Measurements from ENCODE around the gene KLHL42. TPM values are rescaled to one million over a fixed set of nuclear protein-coding genes. Genes with fewer than 3 reads are reported as not detected.
"Not testable (repeated sequence)": the region's sequence is repeated elsewhere in the genome, so short reads cannot be mapped to it uniquely, and the experiment has no call there.

The KLHL42 gene
- total RNA-seq, 2 donors from 2014 or later, result 30.4 to 53.0 TPM

DNA sequence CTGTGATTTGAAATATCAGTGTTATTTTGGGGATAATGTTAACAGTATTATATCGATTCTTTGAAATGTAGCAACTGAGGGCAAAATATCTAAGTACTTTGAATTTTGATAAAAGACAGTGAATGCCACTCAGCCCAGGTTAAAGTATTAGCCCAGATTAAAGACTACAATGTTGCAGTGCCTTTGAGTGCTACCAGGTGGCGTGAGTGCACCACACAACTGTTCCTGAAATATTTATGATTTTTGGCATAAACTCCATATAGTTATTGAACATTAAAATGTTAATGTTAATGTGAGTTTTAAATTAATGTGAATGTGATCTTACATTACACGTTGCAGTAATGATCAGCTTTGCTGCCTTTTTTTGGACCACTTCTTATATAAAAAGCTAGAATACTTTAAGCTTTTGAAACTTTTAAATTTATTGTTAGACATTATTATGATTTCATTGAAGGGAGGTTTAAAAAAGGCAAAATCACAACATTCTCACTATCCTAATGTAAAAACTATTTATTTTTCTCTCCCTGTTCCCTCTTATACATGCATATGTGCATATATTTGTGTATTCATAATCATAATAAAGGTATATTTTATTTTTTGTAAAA, 46.9 kb upstream of the KLHL42 start:
- H3K4me3 ChIP-seq (ENCODE audit: low read length), result no peak overlapping the region
- TF ChIP-seq CTCF (conservative IDR thresholded peaks at IDR 0.05), result peak; percentile 99
- DNase-seq, result peak; percentile 58
- peaks cover 12% of the 10 kb centered on the region for H3K4me1 Mint-ChIP-seq
- no peak overlapping the region for H3K27ac ChIP-seq (ENCODE audit: low read depth, low read length)
- no peak overlapping the region for H3K4me3 Mint-ChIP-seq
- H3K9me3 Mint-ChIP-seq, result no peaks in the 10 kb centered on the region
- H3K36me3 ChIP-seq (ENCODE audit: control insufficient read depth, insufficient read depth, low read length), result peaks cover 70% of the 10 kb centered on the region
- H3K9me3 ChIP-seq (ENCODE audit: control insufficient read depth, low read length), result no peaks in the 10 kb centered on the region
- H3K27ac Mint-ChIP-seq, result no peak overlapping the region
- H3K36me3 Mint-ChIP-seq (ENCODE audit: low read depth), result peaks cover 60% of the 10 kb centered on the region
- H3K27me3 Mint-ChIP-seq (ENCODE audit: insufficient read depth), result no peaks in the 10 kb centered on the region
- no peaks in the 10 kb centered on the region for H3K4me1 ChIP-seq (ENCODE audit: control insufficient read depth, insufficient read depth, low read length)
- no peak overlapping the region for H3K9ac ChIP-seq (ENCODE audit: extremely low read depth, low read length, poor library complexity, severe bottlenecking)
- H3K27me3 ChIP-seq (ENCODE audit: control insufficient read depth, insufficient read depth, low read length, poor library complexity, severe bottlenecking), result no peaks in the 10 kb centered on the region
- 45% methylated on average over 3 of the region's 3 CpGs; no CpG with 5 or more reads in 1 of the 2 experiments for WGBS, 2 experiments (ENCODE audit: insufficient coverage in 1 of 2, insufficient read length in 1 of 2)

DNA sequence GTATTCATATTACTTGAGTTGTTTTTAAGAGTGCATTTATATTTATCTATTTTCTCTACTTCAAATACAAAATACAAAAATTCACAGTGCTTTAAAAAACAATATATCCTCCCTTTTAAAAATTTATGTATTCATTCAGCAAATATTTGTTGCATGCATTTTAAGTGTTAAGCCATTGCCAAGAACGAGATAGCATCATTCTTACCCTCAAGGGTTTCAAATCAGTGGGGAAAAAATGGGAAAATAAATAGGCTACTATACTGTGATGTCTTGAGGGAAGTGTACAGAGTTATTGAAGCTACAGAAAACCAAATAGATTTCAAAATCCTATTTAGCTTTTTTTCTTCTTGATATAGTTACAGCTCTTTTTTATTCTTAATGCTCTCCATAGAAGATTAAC, 46.2 kb upstream of the KLHL42 start:
- Mint-ChIP-seq H3K36me3 (ENCODE audit: low read depth) (peaks cover 59% of the 10 kb centered on the region), H3K27me3 (ENCODE audit: insufficient read depth) (no peaks in the 10 kb centered on the region), H3K4me3 (no peak overlapping the region), H3K4me1 (peaks cover 6% of the 10 kb centered on the region), H3K27ac (no peak overlapping the region), H3K9me3 (no peaks in the 10 kb centered on the region)
- Histone ChIP-seq H3K9me3 (ENCODE audit: control insufficient read depth, low read length) (no peaks in the 10 kb centered on the region), H3K4me1 (ENCODE audit: control insufficient read depth, insufficient read depth, low read length) (no peaks in the 10 kb centered on the region), H3K4me3 (ENCODE audit: low read length) (no peak overlapping the region), H3K9ac (ENCODE audit: extremely low read depth, low read length, poor library complexity, severe bottlenecking) (no peak overlapping the region), H3K36me3 (ENCODE audit: control insufficient read depth, insufficient read depth, low read length) (peaks cover 76% of the 10 kb centered on the region), H3K27me3 (ENCODE audit: control insufficient read depth, insufficient read depth, low read length, poor library complexity, severe bottlenecking) (no peaks in the 10 kb centered on the region), H3K27ac (ENCODE audit: low read depth, low read length) (no peak overlapping the region)
- 92% methylated on average over 1 of the region's 1 CpG; no CpG with 5 or more reads in 1 of the 2 experiments for WGBS, 2 experiments (ENCODE audit: insufficient coverage in 1 of 2, insufficient read length in 1 of 2)
- DNase-seq, result no peak
- TF ChIP-seq CTCF (conservative IDR thresholded peaks at IDR 0.05), result no peak

GRCh38 chr12:27734321-27734720, 45.7 kb upstream of the KLHL42 start:
- not testable (repeated sequence) for H3K27me3 Mint-ChIP-seq (ENCODE audit: insufficient read depth); H3K9ac ChIP-seq (ENCODE audit: extremely low read depth, low read length, poor library complexity, severe bottlenecking); H3K27ac ChIP-seq (ENCODE audit: low read depth, low read length); H3K27ac Mint-ChIP-seq; H3K4me1 Mint-ChIP-seq; H3K9me3 ChIP-seq (ENCODE audit: control insufficient read depth, low read length); H3K4me3 Mint-ChIP-seq; H3K4me1 ChIP-seq (ENCODE audit: control insufficient read depth, insufficient read depth, low read length); H3K4me3 ChIP-seq (ENCODE audit: low read length); DNase-seq; H3K9me3 Mint-ChIP-seq; H3K27me3 ChIP-seq (ENCODE audit: control insufficient read depth, insufficient read depth, low read length, poor library complexity, severe bottlenecking)
- H3K36me3 ChIP-seq (ENCODE audit: control insufficient read depth, insufficient read depth, low read length), result peaks cover 82% of the 10 kb centered on the region
- 96 to 100% methylated on average over 5 to 9 of the region's 9 CpGs for WGBS, 2 experiments (ENCODE audit: insufficient coverage in 1 of 2, insufficient read length in 1 of 2)
- peaks cover 61% of the 10 kb centered on the region for H3K36me3 Mint-ChIP-seq (ENCODE audit: low read depth)

GRCh38 chr12:27743601-27744000, 36.4 kb upstream of the KLHL42 start:
- Histone ChIP-seq H3K27ac (ENCODE audit: low read depth, low read length) (no peak overlapping the region), H3K36me3 (ENCODE audit: control insufficient read depth, insufficient read depth, low read length) (peaks cover 64% of the 10 kb centered on the region), H3K4me1 (ENCODE audit: control insufficient read depth, insufficient read depth, low read length) (no peaks in the 10 kb centered on the region), H3K4me3 (ENCODE audit: low read length) (no peak overlapping the region), H3K27me3 (ENCODE audit: control insufficient read depth, insufficient read depth, low read length, poor library complexity, severe bottlenecking) (no peaks in the 10 kb centered on the region), H3K9ac (ENCODE audit: extremely low read depth, low read length, poor library complexity, severe bottlenecking) (no peak overlapping the region), H3K9me3 (ENCODE audit: control insufficient read depth, low read length) (no peaks in the 10 kb centered on the region)
- H3K4me3 Mint-ChIP-seq, result no peak overlapping the region
- no peaks in the 10 kb centered on the region for H3K4me1 Mint-ChIP-seq
- TF ChIP-seq CTCF (conservative IDR thresholded peaks at IDR 0.05), result no peak
- H3K27ac Mint-ChIP-seq, result no peak overlapping the region
- no peaks in the 10 kb centered on the region for H3K27me3 Mint-ChIP-seq (ENCODE audit: insufficient read depth)
- H3K9me3 Mint-ChIP-seq, result peaks cover 4% of the 10 kb centered on the region
- H3K36me3 Mint-ChIP-seq (ENCODE audit: low read depth), result peaks cover 66% of the 10 kb centered on the region
- no peak for DNase-seq
- 97 to 100% methylated on average over 2 to 4 of the region's 5 CpGs for WGBS, 2 experiments (ENCODE audit: insufficient coverage in 1 of 2, insufficient read length in 1 of 2)

- H3K27ac Mint-ChIP-seq; H3K9me3 Mint-ChIP-seq; H3K9me3 ChIP-seq (ENCODE audit: control insufficient read depth, low read length); H3K27me3 Mint-ChIP-seq (ENCODE audit: insufficient read depth); H3K4me1 Mint-ChIP-seq; H3K9ac ChIP-seq (ENCODE audit: extremely low read depth, low read length, poor library complexity, severe bottlenecking); H3K4me3 ChIP-seq (ENCODE audit: low read length); H3K4me3 Mint-ChIP-seq; H3K4me1 ChIP-seq (ENCODE audit: control insufficient read depth, insufficient read depth, low read length); H3K27ac ChIP-seq (ENCODE audit: low read depth, low read length); DNase-seq; H3K27me3 ChIP-seq (ENCODE audit: control insufficient read depth, insufficient read depth, low read length, poor library complexity, severe bottlenecking): not testable (repeated sequence)
- H3K36me3 Mint-ChIP-seq (ENCODE audit: low read depth), result peaks cover 48% of the 10 kb centered on the region
- peaks cover 55% of the 10 kb centered on the region for H3K36me3 ChIP-seq (ENCODE audit: control insufficient read depth, insufficient read depth, low read length)
- WGBS, 2 experiments (ENCODE audit: insufficient coverage in 1 of 2, insufficient read length in 1 of 2), result 100% methylated on average over 1 of the region's 1 CpG; no CpG with 5 or more reads in 1 of the 2 experiments
Measured at GRCh38 chr12:27745734-27746133, 34.3 kb upstream of the KLHL42 start.

Measured in endodermal cell (in vitro differentiated cells).